Measurements from ENCODE around the gene PPARG.
"Not testable (repeated sequence)": the region's sequence is repeated elsewhere in the genome, so short reads cannot be mapped to it uniquely, and the experiment has no call there.

PPARG gene

GRCh38 chr3:12279591-12280326, 9.1 kb upstream of the PPARG start:
- no peak for DNase-seq

- DNase-seq = no peak
Measured at GRCh38 chr3:12280357-12280806, 8.5 kb upstream of the PPARG start.

DNA sequence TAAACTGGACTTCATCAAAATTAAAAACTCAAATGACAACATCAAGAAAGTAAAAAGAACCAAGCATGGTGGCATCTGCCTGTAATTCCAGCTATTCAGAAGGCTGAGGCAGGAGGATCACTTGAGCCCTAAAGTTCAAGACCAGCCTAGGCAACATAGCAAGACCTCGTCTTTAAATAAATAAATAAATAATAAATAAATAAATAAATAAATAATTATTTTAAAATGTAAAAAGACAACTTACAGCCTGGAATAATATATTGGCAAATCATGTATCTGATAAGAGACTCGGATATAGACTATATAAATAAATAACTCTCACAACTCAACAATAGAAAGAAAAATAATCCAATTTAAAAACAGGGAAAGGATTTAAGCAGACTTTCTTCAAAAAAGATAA, 4.3 kb upstream of the PPARG start:
- no peak for DNase-seq

DNA sequence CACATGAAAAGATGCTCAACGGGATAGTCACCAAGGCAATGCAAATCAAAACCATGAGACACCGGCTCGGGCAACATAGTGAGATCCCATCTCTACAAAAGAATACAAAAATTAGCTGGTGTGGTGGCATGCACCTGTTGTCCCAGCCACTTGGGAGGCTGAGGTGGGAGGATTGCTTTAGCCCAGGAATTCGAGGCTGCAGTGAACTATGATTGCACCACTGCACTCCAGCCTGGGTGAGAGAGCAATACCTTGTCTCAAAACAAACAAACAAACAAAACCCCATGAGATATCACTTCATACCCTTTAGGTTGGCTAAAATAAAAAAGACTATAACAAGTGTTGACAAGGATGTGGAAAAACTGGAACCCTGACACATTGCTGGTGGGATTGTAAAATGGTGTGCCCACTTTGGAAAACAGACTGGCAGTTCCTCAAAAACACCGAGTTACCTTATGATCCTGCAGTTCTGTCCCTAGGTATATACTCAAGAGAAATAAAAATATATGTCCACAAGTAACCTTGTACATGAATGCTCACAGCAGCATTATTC, 3.8 kb upstream of the PPARG start:
- no peak for DNase-seq

DNA sequence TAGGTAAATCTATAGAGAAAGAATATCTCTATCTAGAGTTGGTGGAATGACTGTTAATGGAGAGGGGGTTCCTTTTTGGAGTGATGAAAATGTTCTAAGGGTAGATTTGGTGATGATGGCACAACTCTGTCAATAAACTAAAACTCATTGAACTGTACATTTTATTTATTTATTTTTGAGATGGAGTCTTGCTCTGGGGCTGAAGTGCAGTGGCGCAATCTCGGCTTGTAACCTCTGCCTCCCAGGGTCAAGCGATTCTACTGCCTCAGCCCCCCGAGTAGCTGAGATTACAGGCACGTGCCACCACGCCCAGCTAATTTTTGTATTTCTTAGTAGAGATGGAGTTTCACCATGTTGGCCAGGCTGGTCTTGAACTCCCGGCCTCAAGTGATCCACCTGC, 3.1 kb upstream of the PPARG start:
- not testable (repeated sequence) for DNase-seq

DNA sequence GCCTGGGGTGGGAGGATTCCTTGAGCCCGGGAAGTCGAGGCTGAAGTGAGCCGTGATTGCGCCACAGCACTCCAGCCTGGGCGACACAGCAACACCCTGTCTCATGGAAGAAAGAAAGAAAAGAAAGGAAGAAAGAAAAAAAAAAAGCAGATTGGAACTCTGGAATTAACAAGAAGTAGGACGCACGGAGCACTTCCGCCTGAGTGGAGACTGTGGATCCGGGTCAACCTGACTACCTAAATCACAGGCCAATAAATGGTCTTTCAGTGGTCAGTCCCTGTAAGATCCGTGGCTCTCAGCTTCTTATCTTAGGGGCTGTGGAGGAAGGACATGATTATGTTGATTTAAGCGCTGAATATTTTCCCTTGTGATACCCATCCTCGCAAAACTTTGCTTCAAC, 2.4 kb upstream of the PPARG start:
- no peak for DNase-seq

- no peak for DNase-seq
Measured at GRCh38 chr3:12286927-12287726, 1.7 kb upstream of the PPARG start.

DNA sequence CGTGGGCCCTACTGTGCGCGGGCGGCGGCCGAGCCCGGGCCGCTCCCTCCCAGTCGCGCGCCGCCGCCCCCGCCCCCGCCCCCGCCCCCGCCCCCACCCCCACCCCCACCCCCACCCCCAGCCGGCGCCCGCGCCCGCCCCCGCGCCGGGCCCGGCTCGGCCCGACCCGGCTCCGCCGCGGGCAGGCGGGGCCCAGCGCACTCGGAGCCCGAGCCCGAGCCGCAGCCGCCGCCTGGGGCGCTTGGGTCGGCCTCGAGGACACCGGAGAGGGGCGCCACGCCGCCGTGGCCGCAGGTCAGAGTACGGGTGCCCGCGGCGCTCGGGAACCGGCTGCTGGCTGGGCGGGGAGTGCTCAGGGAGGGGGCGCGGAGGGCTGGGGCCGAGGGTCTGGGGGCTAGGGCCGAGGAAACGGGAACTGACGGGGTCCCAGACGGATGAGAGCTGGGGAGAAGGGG, 1.1 kb upstream of the PPARG start:
- no peak for DNase-seq

GRCh38 chr3:12289524-12289923, 654 bp downstream of the PPARG start:
- no peak for DNase-seq

GRCh38 chr3:12292770-12293169, 3.9 kb downstream of the PPARG start:
- DNase-seq = no peak

DNA sequence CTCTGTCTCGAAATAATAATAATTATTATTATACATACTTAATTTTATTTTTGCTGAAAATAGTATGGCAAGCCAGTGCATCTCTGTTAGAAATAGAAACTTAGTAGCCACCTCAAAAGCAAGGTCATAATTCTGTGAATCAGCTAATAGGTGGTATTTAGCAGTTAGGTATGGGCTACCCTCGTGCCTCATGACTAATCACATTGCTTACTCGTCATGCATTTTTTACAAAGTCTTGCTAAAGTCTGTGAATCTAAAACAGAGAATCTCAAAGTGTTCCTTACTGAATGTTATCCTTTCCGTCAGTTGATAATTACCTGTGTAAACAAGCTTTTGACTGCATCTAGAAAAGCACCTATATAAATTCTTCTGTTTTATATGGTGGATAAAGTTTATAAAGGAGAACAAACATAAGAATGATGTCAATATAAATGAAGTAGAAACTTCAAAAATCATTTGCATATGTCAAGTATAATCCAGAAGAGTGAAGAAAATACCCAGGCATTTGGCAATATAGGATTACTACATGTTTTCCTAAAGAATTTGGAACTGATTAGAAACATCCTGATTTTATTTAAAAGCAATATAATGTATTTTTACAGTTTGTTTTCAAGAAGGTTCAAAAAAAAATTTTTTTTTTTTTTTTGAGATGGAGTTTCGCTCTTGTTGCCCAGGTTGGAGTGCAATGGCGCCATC, 6.2 kb downstream of the PPARG start:
- DNase-seq = peak; percentile 66

GRCh38 chr3:12296511-12296910, 7.6 kb downstream of the PPARG start:
- no peak for DNase-seq

GRCh38 chr3:12299026-12299425, 10.2 kb downstream of the PPARG start:
- no peak for DNase-seq

- no peak for DNase-seq
Measured at GRCh38 chr3:12300137-12300536, 11.3 kb downstream of the PPARG start.

GRCh38 chr3:12301031-12301430, 12.2 kb downstream of the PPARG start:
- DNase-seq = no peak

DNA sequence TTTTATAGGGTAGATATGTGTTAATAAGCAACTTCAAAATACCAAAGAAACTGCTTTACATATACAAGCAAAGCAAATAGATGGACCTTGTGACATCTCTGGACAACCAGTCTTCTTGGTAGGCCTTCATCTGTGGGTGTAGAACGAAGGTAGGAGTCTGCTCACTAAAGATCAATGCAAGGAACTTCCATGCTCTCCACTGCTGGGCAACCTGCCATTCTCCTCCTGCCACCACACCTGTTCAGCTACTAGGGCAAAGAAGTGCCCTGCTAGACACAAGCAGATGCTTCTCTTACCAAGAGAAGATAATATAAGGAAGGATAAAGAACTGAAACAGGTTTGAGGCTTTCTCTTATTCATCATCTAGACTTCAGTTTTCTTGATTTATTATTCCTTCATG, 12.6 kb downstream of the PPARG start:
- DNase-seq = no peak

- DNase-seq = peak; percentile 69
Measured at GRCh38 chr3:12302564-12302963, 13.7 kb downstream of the PPARG start.

DNA sequence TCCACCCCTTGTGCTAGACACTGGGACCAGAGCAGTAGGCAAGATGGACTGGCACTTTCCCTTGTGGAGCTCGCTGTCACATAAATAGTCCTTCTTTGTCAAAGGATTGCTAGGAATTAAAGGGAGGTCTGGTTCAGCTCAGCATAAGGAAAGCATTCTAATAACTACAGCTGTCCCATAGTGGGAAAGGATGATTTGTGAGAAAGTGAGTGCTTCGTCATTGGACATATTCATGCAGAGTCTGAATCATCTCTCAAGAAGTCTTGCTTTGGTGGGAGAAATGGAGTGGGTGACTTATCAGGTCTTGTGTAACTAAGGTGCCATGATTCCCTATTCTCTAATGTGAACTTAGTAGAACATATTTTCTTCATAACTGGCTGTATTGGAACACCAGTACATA, 14.7 kb downstream of the PPARG start:
- peak; percentile 84 for DNase-seq

DNA sequence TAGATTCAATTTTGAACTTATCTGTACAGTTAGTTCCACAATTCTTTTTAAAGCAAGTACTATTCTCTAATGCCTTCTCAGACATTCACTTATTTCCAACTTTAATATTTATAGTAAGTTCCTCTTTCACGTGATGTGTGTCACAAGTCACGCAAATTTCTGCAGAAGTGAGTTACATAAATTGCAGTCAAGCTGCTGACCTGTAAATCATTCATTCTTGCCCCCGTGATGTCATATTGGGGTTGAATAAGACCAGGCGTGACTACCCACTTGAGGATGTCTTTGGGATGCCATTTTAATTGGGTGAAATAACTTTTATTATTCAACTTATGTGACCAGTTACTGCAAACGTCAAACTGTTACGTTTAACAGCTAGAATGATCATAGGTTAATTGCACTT, 15.1 kb downstream of the PPARG start:
- no peak for DNase-seq

- no peak for DNase-seq
Measured at GRCh38 chr3:12307136-12307535, 18.3 kb downstream of the PPARG start.

- peak; percentile 92 for DNase-seq
Measured at GRCh38 chr3:12308517-12308916, 19.6 kb downstream of the PPARG start.

DNA sequence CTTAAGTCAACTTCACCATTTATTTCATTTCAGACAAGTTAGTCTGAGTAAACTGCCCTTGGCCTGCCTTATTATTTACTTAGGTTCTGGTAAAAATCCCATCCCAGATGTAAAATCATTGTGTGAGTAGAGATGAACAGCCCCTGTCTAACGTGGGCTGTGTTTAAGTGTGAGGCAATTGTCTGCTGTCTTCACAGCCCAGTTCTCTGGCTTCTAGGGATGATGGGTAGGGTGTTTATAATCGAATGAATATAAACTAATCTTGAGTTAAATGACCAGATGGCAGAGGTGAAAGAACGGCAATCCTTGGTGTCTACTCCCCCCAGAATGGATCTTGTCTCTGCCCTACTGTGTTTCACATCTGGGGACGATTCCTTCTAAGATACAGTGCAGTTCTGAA, 20.8 kb downstream of the PPARG start:
- no peak for DNase-seq

- no peak for DNase-seq
Measured at GRCh38 chr3:12312010-12312409, 23.1 kb downstream of the PPARG start.

Data from NCI-H226 (cell line).